HEK293 (cell line): ENCODE data around the gene PRSS23.

Source experiments
- CTCF ChIA-PET: fragments of 350-600 bp; formaldehyde crosslinking; extraction: SDS; loops from one replicate; lab custom pipeline; 2021; ENCODE audit warnings: antibody characterized with exemption; lab: Yijun Ruan, JAX
- POLR2A ChIA-PET: fragments of 300-600 bp; formaldehyde crosslinking; extraction: SDS; loops from one replicate; lab custom pipeline; 2020; ENCODE audit warnings: antibody characterized with exemption, inconsistent platforms; lab: Yijun Ruan, JAX
- H3K27ac ChIP-seq: fragments of 200-500 bp; sonication (Bioruptor generic); 2 replicates; pipeline ENCODE4 v1.5.1; 2014; ENCODE audit warnings: low read depth, low read length, control low read depth, inconsistent platforms; ENCODE audit errors: extremely low read depth
- H3K36me3 ChIP-seq, 2 experiments: fragments of 200-500 bp in 1 of 2; sonication (Bioruptor generic) in 1 of 2; 1 replicate in 1 of 2; 2 replicates in 1 of 2; pipeline ENCODE4 v1.5.1; 2014 to 2017; ENCODE audit warnings: inconsistent platforms in 2 of 2, low read length in 2 of 2; ENCODE audit not compliant: control insufficient read depth in 2 of 2, insufficient read depth in 1 of 2
- H3K4me1 ChIP-seq: fragments of 200-500 bp; sonication (Bioruptor generic); 2 replicates; pipeline ENCODE4 v1.5.1; 2014; ENCODE audit warnings: mild to moderate bottlenecking, low read length, inconsistent platforms; ENCODE audit not compliant: control insufficient read depth, insufficient read depth
- H3K4me3 ChIP-seq: 2 replicates; pipeline ENCODE4 v1.5.1; 2011; ENCODE audit warnings: low read depth, mild to moderate bottlenecking, control low read depth, low read length, moderate library complexity
- H3K9me3 ChIP-seq: fragments of 200-500 bp; sonication (Bioruptor generic); 2 replicates; pipeline ENCODE4 v1.5.1; 2014; ENCODE audit warnings: low read depth, low read length, inconsistent platforms; ENCODE audit not compliant: control insufficient read depth, insufficient read depth
- EGR2 ChIP-seq: fragments of 450-650 bp; formaldehyde crosslinking; IDR thresholded peaks from 2 replicates; pipeline ENCODE4 v1.5.1; 2016; ENCODE audit warnings: low read depth, missing biosample characterization, missing genetic modification characterization
- ELK4 ChIP-seq: IDR thresholded peaks from 2 replicates; pipeline ENCODE4 v1.6.1; 2011; ENCODE audit warnings: mild to moderate bottlenecking, low read depth, low read length, borderline replicate concordance
- GLI2 ChIP-seq: fragments of 450-650 bp; formaldehyde crosslinking; IDR thresholded peaks from 2 replicates; pipeline ENCODE4; 2017; ENCODE audit warnings: missing biosample characterization, missing genetic modification characterization, low read depth, borderline replicate concordance
- GLIS2 ChIP-seq: fragments of 450-650 bp; formaldehyde crosslinking; IDR thresholded peaks from 2 replicates; pipeline ENCODE4 v1.5.1; 2016; ENCODE audit warnings: missing biosample characterization, missing genetic modification characterization
- PATZ1 ChIP-seq: fragments of 450-650 bp; formaldehyde crosslinking; IDR thresholded peaks from 2 replicates; pipeline ENCODE4 v1.5.1; 2016; ENCODE audit warnings: missing biosample characterization, missing genetic modification characterization
- SCRT2 ChIP-seq: fragments of 450-650 bp; formaldehyde crosslinking; IDR thresholded peaks from 2 replicates; pipeline ENCODE4 v1.5.1; 2016; ENCODE audit warnings: missing biosample characterization, missing genetic modification characterization
- SP7 ChIP-seq: fragments of 450-650 bp; formaldehyde crosslinking; IDR thresholded peaks from 2 replicates; pipeline ENCODE4 v1.5.1; 2016; ENCODE audit warnings: missing biosample characterization, missing genetic modification characterization
- TRIM28 ChIP-seq: IDR thresholded peaks from 2 replicates; pipeline ENCODE4 v1.6.1; 2011; ENCODE audit warnings: low read length, control low read depth, borderline replicate concordance
- ZBTB17 ChIP-seq: fragments of 450-650 bp; formaldehyde crosslinking; IDR thresholded peaks from 2 replicates; pipeline ENCODE4 v1.5.1; 2016; ENCODE audit warnings: missing biosample characterization, missing genetic modification characterization
- ZNF112 ChIP-seq: fragments of 450-650 bp; formaldehyde crosslinking; IDR thresholded peaks from 2 replicates; pipeline ENCODE4 v1.5.0; 2017; ENCODE audit warnings: missing biosample characterization, missing genetic modification characterization
- ZNF155 ChIP-seq: fragments of 450-650 bp; formaldehyde crosslinking; IDR thresholded peaks from 2 replicates; pipeline ENCODE4 v1.5.1; 2016; ENCODE audit warnings: missing biosample characterization, missing genetic modification characterization
- ZNF335 ChIP-seq: fragments of 450-650 bp; formaldehyde crosslinking; conservative IDR thresholded peaks from 2 replicates; pipeline ENCODE4 v1.5.1; 2016; ENCODE audit warnings: missing biosample characterization, missing genetic modification characterization
- ZNF341 ChIP-seq: fragments of 450-650 bp; formaldehyde crosslinking; IDR thresholded peaks from 2 replicates; pipeline ENCODE4; 2016; ENCODE audit warnings: low read depth, missing biosample characterization, missing genetic modification characterization
- ZNF501 ChIP-seq: fragments of 450-650 bp; formaldehyde crosslinking; IDR thresholded peaks from 2 replicates; pipeline ENCODE4 v1.5.1; 2016; ENCODE audit warnings: missing biosample characterization, missing genetic modification characterization
- ZNF600 ChIP-seq: fragments of 450-650 bp; formaldehyde crosslinking; IDR thresholded peaks from 2 replicates; pipeline ENCODE4 v1.5.1; 2016; ENCODE audit warnings: missing biosample characterization, missing genetic modification characterization
- ZNF654 ChIP-seq: fragments of 450-650 bp; formaldehyde crosslinking; IDR thresholded peaks from 2 replicates; pipeline ENCODE4 v1.5.1; 2016; ENCODE audit warnings: low read depth, missing biosample characterization, missing genetic modification characterization
- ZNF660 ChIP-seq: fragments of 450-650 bp; IDR thresholded peaks from 2 replicates; pipeline ENCODE4 v1.5.1; 2018; ENCODE audit warnings: missing biosample characterization, mild to moderate bottlenecking, missing genetic modification characterization
- ZNF692 ChIP-seq: fragments of 450-650 bp; formaldehyde crosslinking; IDR thresholded peaks from 2 replicates; pipeline ENCODE4 v1.5.1; 2016; ENCODE audit warnings: missing biosample characterization, missing genetic modification characterization
- ZNF776 ChIP-seq: fragments of 450-650 bp; formaldehyde crosslinking; IDR thresholded peaks from 2 replicates; pipeline ENCODE4 v1.5.0; 2017; ENCODE audit warnings: missing biosample characterization, missing genetic modification characterization, borderline replicate concordance
- ZNF792 ChIP-seq: fragments of 450-650 bp; formaldehyde crosslinking; IDR thresholded peaks from 2 replicates; pipeline ENCODE4 v1.5.1; 2016; ENCODE audit warnings: missing biosample characterization, missing genetic modification characterization
- ZNF843 ChIP-seq: fragments of 450-650 bp; formaldehyde crosslinking; IDR thresholded peaks from 2 replicates; pipeline ENCODE4 v1.5.1; 2016; ENCODE audit warnings: missing biosample characterization, missing genetic modification characterization
- ZSCAN4 ChIP-seq: fragments of 450-650 bp; formaldehyde crosslinking; IDR thresholded peaks from 2 replicates; pipeline ENCODE4 v1.5.1; 2017; ENCODE audit warnings: missing biosample characterization, missing genetic modification characterization

PRSS23 gene

GRCh38 chr11:86800960-86801272, 574 bp downstream of the PRSS23 start:
- POLR2A ChIA-PET = interaction anchor here (0.5 to 2.6 kb wide), 9 partner anchors 10 to 224 kb away, joined by 3 to 11 read pairs (median 3); no protein-coding TSS in a partner anchor
- peak; percentile 65; the same call in 1 of the 2 replicates for TF ChIP-seq PATZ1 (tag by site-specific recombination)
- TF ChIP-seq EGR2 (tag by site-specific recombination) = 0 out of 2 replicates have a peak, but pooled peaks have one; percentile 4
- peak; percentile 9; the same call in 1 of the 2 replicates for TF ChIP-seq ZNF335 (tag by site-specific recombination)
- no peak for TF ChIP-seq SP7
- TF ChIP-seq GLIS2 (tag by site-specific recombination) = peak; percentile 76; the same call in 1 of the 2 replicates
- TF ChIP-seq ZNF792 (tag by site-specific recombination) = no peak
- peak overlapping the region; percentile 92 for H3K27ac ChIP-seq
- no peaks in the 10 kb centered on the region for H3K36me3 ChIP-seq
- H3K4me3 ChIP-seq = peak overlapping the region; percentile 76
- H3K9me3 ChIP-seq = no peaks in the 10 kb centered on the region
- CTCF ChIA-PET = interaction anchor here (0.7 to 2.1 kb wide), 10 partner anchors 9 to 348 kb away, joined by 3 to 8 read pairs (median 3); no protein-coding TSS in a partner anchor
- peaks cover 4% of the 10 kb centered on the region for H3K4me1 ChIP-seq

GRCh38 chr11:86801364-86801763, 1.0 kb downstream of the PRSS23 start:
- POLR2A ChIA-PET = interaction anchor here (0.5 to 2.6 kb wide), 7 partner anchors 9 to 224 kb away, joined by 3 to 11 read pairs (median 4); no protein-coding TSS in a partner anchor
- CTCF ChIA-PET = interaction anchor here (0.7 to 2.1 kb wide), 11 partner anchors 8 to 348 kb away, joined by 3 to 8 read pairs (median 3); no protein-coding TSS in a partner anchor
- TF ChIP-seq ZNF776 (tag by site-specific recombination) (no peak), SCRT2 (tag by site-specific recombination) (no peak), ZNF112 (tag by site-specific recombination) (no peak), ZNF335 (tag by site-specific recombination) (no peak), ZNF843 (no peak), ELK4 (no peak)
- no peak overlapping the region for H3K27ac ChIP-seq
- no peaks in the 10 kb centered on the region for H3K9me3 ChIP-seq
- peaks cover 0 to 3% of the 10 kb centered on the region in 2 experiments; a peak in 1 of 3 replicates for H3K36me3 ChIP-seq
- peaks cover 4% of the 10 kb centered on the region for H3K4me1 ChIP-seq
- peak overlapping the region; percentile 76 for H3K4me3 ChIP-seq

GRCh38 chr11:86802146-86802545, 1.8 kb downstream of the PRSS23 start:
- H3K9me3 ChIP-seq = no peaks in the 10 kb centered on the region
- H3K36me3 ChIP-seq = peaks cover 0 to 6% of the 10 kb centered on the region in 2 experiments; a peak in 1 of 3 replicates
- H3K27ac ChIP-seq = no peak overlapping the region
- CTCF ChIA-PET = interaction anchor here (0.7 to 2.1 kb wide), 4 partner anchors 8 to 194 kb away, joined by 3 to 8 read pairs (median 5); no protein-coding TSS in a partner anchor
- TF ChIP-seq ZBTB17 = peak; percentile 26; the same call in 1 of the 2 replicates
- 0 out of 2 replicates have a peak, but pooled peaks have one; percentile 13 for TF ChIP-seq ZNF600 (tag by site-specific recombination)
- no peak for TF ChIP-seq ZNF501 (tag by site-specific recombination)
- TF ChIP-seq, all 188 proteins: peak for 2
- H3K4me1 ChIP-seq = peaks cover 4% of the 10 kb centered on the region
- POLR2A ChIA-PET = no interaction called here
- peak overlapping the region; percentile 12 for H3K4me3 ChIP-seq

- Histone ChIP-seq H3K4me3 (peak overlapping the region; percentile 12; the same call in 1 of the 2 replicates), H3K27ac (no peak overlapping the region), H3K9me3 (no peaks in the 10 kb centered on the region), H3K4me1 (peaks cover 4% of the 10 kb centered on the region), H3K36me3 (peaks cover 0 to 11% of the 10 kb centered on the region in 2 experiments; a peak in 1 of 3 replicates)
- ChIA-PET POLR2A (no interaction called here), CTCF (interaction anchor here (0.7 to 4.5 kb wide), 6 partner anchors 21 to 372 kb away, joined by 3 to 18 read pairs (median 4); no protein-coding TSS in a partner anchor)
- TF ChIP-seq TRIM28 (peak; percentile 71), ZNF660 (tag by site-specific recombination) (0 out of 2 replicates have a peak, but pooled peaks have one; percentile 56), ZNF155 (tag by site-specific recombination) (no peak), ZSCAN4 (no peak), ZNF341 (tag by site-specific recombination) (no peak), GLI2 (no peak), SCRT2 (tag by site-specific recombination) (peak; percentile 86), ZNF654 (tag by site-specific recombination) (0 out of 2 replicates have a peak, but pooled peaks have one; percentile 14), ZNF692 (tag by site-specific recombination) (no peak)
Observed at GRCh38 chr11:86802601-86803051, 2.3 kb downstream of the PRSS23 start.
